ENCODE results near the gene KLHL15.
A peak's percentile ranks its signal among the peaks of the same experiment; 100 is the strongest.
"Not testable (repeated sequence)": the region's sequence is repeated elsewhere in the genome, so short reads cannot be mapped to it uniquely, and the experiment has no call there.

Gene KLHL15, protein sequence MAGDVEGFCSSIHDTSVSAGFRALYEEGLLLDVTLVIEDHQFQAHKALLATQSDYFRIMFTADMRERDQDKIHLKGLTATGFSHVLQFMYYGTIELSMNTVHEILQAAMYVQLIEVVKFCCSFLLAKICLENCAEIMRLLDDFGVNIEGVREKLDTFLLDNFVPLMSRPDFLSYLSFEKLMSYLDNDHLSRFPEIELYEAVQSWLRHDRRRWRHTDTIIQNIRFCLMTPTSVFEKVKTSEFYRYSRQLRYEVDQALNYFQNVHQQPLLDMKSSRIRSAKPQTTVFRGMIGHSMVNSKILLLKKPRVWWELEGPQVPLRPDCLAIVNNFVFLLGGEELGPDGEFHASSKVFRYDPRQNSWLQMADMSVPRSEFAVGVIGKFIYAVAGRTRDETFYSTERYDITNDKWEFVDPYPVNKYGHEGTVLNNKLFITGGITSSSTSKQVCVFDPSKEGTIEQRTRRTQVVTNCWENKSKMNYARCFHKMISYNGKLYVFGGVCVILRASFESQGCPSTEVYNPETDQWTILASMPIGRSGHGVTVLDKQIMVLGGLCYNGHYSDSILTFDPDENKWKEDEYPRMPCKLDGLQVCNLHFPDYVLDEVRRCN

DNA sequence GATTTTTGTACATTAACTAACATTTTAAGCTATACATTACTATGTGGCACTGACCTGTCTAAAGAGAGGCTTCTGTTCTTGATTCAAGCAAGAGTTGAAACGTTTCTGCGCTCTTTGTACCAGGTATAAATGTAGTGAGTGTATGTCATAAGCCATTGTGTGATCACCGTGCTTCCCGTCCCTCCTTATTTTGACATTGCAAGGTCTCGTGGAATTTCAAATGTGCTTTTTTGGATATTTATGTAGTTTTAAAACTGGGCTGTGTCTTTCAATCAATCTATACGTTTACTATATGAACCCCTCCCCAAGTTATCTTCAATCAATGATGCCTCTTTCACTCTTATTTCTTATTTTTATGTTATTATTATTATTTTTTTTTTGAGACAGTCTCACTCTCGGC is at the start of gene KLHL15:
Gene KLHL15, minus strand, starts transcription at position 101 of the 400 bp plus-strand sequence. CDS start 20,493 bp downstream, outside the sequence.
- no peak for DNase-seq

DNA sequence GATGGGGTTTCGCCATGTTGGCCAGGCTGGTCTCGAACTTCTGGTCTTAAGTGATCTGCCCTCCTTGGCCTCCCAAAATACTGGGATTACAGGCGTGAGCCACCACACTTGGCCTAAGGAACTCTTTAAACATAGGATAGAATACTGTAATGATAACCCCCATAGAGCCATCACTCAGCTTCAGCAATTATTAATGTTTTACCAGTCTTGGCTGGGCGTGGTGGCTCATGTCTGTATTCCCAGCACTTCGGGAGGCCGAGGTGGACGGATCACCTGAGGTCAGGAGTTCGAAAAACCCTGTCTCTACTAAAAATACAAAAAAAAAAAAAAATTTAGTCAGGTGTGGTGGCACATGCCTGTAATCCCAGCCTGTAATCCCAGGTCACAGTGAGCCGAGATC is 42.9 kb upstream of the KLHL15 start:
- DNase-seq, result peak; percentile 40

DNA sequence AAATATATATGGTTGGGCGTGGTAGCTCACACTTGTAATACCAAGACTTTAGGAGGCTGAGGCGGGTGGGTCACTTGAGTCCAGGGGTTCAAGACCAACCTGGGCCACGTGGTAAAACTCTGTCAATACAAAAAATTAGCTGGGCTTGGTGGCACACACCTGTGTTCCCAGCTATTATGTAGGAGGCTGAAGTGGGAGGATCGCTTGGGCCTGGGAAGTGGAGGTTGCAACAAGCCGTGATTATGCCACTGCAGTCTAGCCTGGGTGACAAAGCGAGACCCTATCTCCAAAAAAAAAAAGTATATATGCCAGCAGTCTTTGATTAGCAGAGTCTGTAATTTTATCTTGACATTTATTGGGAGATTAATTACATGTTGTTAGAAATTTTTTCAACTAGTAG is 36.5 kb upstream of the KLHL15 start:
- peak; percentile 38 for DNase-seq

DNA sequence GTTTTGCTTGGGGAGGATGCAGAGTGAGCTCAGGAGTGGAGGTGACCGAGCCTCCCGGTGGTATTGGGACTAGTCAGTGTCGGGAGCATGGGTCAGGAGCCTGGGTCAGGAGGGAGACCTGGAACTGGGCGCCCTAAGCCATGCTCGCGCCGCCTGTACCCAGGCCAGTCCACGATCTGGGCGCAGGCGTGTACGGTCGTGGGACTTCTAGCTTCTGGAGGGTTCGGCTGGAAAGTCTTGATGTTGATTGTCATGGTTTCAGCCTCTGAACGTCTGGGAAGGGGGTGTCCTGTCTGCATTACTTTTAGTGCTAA is 28.0 kb upstream of the KLHL15 start:
- no peak for DNase-seq

DNA sequence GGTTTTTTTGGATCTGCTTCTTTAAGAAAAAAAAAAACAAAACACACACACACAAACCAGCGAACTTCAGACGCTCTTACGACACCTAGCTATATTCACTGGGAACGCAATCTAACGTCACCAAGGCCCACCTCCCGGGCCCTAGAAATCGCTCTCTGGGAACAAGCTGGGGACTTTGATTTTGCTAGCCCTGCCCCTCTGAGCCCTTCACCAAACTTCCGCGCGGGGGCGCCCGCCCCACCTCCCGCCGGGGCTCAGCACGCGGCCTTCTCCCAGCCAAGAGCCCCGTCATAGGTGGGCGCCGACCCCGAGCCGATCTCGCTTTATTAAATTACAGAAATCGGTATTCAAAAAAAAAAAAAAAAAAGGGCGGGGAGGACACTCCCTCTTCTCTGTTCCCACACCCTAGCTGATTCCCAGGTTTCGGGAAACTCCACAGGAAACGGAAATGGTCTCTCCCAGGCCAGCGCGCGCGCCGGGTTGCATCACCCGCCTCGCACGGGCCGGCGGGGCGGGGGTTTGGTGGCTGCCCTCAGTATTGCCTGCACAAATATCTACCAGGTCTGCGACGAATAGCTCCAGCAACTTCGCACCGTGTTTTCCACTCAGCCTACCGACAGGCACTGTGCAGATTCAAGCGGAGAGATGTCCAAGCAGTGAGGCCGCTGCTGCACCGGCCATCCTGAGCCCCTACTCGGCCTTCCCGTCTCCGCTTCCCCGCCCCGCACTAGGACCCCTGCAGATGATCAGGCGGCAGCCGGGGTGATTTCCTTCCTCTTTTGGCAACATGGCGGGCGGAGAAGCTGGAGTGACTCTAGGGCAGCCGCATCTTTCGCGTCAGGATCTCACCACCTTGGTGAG is 27.4 kb upstream of the KLHL15 start, which contains the start of gene EIF2S3:
Gene EIF2S3, plus strand, starts transcription at position 775 of the 861 bp plus-strand sequence. Its CDS starts 13 bp downstream, at position 788.
- DNase-seq, result peak; percentile 95

DNA sequence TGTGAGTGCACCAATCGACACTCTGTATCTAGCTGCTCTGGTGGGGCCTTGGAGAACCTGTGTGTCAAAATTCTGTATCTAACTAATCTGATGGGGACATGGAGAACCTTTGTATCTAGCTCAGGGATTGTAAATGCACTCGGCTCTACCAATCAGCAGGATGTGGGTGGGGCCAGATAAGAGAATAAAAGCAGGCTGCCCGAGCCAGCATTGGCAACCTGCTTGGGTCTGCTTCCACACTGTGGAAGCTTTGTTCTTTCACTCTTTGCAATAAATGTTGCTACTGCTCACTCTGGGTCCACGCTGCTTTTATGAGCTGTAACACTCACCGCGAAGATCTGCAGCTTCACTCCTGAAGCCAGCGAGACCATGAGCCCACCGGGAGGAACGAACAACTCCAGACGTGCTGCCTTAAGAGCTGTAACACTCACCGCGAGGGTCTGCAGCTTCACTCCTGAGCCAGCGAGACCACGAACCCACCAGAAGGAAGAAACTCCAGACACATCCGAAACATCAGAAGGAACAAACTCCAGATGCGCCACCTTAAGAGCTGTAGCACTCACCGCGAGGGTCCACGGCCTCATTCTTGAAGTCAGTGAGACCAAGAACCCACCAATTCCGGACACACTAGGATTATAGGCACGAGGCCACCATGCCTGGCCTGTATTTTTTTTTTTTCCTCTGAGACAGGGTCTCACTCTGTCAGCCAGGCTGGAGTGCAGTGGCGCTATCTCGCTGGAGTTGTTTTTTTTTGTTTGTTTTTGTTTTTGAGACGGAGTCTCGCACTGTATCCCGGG is 23.7 kb upstream of the KLHL15 start:
- DNase-seq, result not testable (repeated sequence)

DNA sequence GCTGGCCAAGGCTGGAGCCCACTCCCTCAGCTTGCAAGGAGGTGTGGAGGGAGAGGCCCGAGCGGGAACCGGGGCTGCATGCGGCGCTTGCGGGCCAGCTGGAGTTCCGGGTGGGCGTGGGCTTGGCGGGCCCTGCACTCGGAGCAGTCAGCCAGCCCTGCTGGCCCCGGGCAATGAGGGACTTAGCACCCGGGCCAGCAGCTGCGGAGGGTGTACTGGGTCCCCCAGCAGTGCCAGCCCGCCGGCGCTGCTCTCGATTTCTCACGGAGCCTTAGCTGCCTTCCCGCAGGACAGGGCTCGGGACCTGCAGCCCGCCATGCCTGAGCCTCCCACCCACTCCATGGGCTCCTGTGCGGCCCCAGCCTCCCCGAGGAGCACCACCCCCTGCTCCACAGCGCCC is 22.7 kb upstream of the KLHL15 start:
- DNase-seq, result not testable (repeated sequence)

DNA sequence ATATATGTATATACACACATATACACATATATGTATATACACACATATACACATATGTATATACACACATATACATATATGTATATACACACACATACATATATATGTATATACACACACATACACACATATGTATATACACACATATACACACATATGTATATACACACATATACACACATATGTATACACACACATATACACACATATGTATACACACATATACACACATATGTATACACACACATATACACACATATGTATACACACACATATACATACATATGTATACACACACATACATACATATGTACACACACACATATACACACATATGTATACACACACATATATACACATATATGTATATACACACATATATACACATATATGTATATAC is 19.1 kb upstream of the KLHL15 start:
- not testable (repeated sequence) for DNase-seq

DNA sequence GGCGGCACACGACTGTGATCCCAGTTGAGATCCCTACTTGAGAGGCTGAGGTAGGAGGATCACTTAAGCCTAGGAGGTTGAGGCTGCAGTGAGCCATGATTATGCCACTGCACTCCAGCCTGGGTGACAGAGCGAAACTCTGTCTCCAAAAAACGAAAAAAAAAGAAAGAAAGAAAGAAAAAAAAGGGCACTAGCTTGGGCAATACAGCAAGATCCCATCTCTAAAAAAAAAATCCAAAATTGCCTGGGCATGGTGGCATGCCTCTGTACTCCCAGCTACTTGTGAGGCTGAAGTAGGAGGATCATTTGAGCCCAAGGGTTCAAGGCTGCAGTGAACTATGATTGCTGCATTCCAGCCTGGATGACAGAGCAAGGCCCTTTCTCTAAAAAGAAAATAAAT is 10.7 kb upstream of the KLHL15 start:
- DNase-seq, result no peak

DNA sequence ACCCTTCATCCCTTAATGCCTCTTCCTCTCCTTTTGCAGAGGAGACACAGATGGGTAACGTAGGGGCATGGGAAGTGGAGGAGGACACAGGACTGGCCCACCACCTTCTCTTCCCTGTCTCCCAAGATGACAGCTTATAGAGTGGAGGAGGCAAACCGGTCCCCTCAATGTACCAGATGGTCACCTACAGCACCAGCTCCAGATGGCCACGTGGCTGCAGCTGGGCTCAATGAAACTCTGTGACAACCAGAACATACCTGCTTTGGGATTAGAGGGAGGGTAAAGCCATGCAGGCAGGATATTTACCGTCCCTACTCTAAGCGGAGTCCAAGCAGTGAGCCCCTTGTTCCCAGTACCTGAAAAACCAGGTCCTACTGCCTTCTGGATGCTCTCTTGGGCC is 7.5 kb upstream of the KLHL15 start:
- DNase-seq, result no peak

DNA sequence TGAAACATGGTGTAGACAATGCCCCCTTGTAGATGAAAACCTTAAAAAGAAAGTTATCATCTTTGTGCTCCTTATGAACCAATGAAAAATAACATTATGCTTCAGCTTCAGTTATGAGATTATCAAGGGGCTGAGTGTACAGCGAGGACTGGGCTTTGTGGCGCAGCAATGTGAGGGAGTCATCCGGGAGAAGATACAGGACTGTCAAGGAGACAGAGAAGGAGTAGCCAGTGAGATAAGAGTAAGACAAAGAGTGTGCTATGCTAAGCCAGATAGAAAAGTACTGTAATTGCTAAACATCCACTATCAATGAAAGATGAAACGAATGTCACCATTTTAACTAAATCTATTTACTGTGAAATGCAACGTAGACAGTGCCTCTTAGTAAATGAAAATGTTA is 3.6 kb upstream of the KLHL15 start:
- DNase-seq, result no peak

DNA sequence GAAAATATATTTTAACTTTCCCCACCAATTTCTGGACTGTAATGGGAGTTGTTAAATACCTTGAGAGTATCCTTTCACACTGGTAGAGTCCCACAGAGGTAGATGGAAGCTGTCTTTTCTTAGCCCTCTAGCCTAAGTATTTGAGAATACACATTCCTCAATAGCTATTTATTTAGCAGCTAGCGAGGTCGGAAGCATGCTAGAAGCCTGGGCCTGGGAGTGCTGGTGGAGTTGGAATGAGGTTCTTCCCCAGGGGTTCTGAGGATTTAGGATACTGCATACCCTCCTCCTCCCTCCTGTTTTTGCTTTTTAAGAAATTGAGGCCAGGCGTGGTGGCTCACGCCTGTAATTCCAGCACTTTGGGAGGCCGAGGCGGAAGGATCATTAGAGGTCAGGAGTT is 999 bp upstream of the KLHL15 start:
- no peak for DNase-seq

DNA sequence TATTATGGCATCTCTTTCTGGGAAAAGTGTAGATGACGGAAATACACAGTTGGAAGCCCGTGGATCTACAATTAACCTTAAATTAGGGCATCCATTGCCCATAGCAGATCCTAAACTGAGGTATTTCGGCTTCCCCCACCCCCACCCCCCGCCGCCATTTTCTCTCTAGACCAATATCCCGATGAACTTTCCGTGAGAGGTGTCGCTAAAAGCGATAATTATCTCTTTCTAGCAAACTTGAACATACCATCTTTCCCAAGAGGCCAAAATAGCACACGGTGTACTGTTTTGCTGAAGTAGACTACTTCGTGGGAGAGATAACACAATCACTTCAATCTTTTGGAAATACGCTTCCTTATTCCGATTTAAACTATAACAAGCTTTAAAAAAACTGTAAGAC is 554 bp downstream of the KLHL15 start:
- no peak for DNase-seq

DNA sequence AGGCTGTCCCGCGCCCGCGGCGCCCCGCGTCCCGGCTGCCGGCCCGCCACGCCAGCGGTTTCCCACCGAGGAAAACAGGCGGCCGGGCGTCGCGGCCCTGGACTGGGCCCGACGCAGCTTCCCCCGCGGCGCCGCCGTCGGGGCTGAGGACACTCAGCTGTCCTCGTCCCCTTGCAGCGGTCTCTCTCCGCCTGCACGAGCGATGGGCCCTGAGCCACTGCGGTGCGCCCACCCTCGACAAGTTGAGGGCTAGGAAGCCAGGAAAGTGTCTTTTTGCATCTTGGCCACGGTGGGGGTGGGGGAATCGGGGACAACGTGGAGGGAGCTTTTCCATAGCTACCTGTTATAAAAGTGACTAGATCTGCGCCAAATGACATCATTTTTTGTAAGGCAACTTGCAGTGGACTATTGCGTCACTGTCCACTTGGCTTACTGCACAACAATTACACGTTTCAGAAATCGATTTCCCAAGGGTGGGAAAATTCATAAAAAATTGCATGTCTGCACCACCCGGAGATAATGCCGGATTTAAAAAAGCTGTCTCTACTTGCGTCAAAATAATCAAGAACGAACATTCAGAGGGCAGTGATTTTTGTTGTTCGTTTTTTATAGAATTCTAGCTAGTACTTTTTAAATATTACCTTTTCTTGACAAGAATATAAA is 1.1 kb downstream of the KLHL15 start:
- no peak for DNase-seq

DNA sequence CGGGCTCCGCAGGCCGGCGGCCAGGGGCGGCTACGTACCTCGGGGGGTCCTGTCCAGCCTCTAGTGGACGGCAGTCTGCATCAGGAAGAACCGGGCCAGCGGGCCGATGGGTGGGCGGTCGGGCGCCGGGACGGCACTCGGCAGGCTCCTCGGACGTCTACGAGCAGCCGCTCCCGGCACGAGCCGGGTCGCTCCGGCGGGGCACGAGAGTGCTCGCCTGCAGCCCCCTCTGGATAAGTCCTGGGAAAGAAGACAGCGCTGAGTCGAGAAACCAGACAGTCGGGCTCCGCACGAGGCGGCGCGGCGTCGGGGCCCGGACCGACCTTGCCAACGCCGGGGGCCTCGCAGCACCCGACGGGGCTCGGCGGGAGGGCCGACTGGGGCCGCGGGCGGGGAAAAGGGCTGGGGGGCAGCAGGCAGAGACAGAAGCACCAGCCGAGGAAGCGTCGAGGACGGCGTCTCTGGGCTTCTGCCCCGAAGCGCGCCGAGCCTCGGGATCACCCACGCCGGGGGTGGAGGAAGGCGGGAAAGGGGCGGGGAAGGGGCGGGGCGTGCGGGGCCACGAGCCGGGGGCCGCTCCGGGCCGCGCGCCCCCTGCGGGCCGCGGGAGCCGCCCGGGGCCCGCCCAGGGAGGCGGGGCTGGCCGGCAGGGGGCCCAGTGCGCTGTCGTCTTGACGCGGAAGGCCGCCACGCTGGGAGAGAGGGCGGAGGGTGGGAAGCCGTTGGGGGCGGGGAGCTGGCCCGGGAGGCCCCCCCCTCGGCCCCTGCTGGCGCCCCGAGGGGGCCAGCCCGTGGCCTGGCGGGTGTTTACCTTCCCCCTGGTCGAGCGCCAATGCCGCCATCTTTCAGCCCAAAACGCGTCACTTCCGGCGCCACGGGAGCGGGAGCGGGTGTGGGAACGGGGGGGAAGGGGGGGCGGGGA is 1.9 kb downstream of the KLHL15 start:
- DNase-seq, result peak; percentile 86

DNA sequence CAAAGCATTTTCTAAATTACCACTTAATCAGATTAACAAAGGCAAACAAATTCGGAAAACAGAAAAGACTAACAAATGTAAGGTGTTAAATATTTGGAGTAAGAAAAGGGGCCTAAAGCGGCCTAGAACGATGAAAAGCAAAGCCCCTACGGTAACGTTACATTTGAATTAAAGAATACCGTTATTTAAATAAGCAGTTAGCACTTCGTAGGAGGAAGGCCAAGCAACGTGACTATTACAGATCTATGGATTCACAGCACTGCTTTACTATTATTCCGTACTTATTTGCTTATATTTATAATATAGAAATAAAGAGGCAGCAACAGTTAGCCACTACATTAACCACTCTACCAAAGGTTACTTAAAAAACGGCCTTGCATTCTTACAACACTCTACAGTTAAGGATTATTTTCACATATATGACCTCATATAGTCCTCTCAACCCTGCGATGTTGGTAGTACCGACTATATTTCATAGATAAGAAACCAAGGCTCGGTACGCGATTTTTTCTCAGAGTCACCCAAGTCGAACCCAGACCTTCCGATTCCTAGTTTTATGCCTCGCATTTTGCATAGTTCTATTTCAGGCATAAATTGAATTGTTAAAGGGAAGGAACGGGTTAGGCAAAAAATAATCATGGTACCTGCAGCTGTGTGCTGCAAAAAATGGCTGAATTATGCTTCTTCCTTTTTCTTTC is 2.9 kb downstream of the KLHL15 start:
- no peak for DNase-seq

DNA sequence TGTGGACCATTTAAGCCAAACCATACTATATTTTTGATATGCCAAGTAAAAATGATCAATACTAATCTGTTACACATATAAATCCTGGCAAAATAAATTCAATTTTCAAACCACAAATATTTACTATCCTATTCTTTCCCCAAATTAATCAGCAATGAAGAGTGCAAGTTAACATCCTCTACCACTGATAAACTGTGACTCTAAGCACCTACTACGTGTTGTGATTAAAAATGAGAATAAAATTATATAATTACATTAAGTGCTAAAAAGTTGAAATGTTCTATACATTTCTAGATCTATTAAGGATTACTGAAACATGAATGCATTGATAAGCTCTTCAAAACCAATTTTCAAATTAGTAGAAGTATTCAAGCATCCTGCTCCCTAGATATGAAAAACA is 3.4 kb downstream of the KLHL15 start:
- no peak for DNase-seq

DNA sequence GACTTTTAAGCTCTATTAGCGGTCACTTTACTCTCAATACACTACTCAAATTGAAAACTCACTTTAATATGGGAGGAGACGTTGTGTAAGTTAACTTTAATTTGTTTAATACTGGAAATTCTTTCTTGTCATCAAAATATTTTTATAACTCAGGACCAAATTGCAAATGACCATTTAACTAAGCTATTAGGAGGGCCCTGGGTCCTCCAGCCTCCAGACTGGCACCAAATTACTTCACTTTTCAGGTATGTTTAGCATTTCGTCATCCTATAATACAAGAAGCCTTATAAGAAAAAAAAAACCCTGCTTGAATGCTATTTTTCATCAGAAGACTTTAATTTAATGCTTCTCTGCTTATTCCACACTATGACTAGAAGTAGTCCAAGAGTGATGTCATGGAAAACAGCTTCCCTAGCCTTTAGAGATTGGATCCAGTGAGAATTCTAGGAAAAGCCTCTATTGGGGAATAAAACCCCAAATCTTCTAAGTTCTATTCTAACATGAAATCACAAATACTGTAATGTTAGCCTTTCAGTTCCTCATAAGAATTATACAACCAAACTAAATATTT is 6.6 kb downstream of the KLHL15 start:
- DNase-seq, result no peak

DNA sequence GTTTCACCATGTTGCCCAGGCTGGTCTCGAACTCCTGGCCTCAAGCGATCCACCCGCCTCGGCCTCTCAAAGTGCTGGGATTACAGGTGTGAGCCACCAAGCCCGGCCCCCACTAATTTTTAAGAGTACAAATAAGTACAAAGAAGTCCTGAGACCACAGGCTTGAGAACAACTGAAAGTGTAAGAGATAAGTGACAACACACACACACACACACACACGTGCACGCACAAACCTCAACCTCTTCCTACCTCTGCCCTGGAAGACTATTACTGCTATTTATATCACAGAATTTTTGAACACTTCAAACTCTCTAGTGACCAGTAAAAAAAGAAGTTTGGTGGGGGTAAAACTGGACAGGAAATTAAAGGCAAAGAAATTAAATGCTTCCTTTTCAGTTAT is 7.5 kb downstream of the KLHL15 start:
- no peak for DNase-seq

DNA sequence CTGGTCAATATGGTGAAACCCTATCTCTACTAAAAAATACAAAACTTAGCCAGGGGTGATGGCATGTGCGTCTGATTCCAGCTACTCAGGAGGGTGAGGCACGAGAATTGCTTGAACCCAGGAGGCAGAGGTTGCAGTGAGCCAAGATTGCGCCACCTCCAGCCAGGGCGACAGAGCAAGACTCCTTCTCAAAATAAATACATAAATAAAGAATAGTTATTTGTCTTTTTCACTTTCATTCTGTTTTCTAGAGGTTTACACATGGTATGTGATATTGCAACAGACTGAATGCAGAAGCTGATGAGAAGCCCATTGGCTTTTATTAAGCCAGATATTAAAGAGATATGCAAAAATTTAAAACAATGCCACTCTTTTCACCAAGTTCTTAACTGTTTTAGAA is 8.2 kb downstream of the KLHL15 start:
- DNase-seq, result no peak

Measured in activated CD8-positive, alpha-beta memory T cell treated with anti-CD3 and anti-CD28 coated beads for 24 hours (primary cell).